GM20431 (cell line): ENCODE data around the gene KLF4.

ENCODE experiments used
- in situ Hi-C: fragments of 300-500 bp; cut with MseI, MboI; formaldehyde crosslinking; loops from one replicate; pipeline ENCODE4 v1.15.0; 2020; ENCODE audit warnings: low sequenced_read_pairs; ENCODE audit not compliant: unreplicated experiment

The KLF4 gene

DNA sequence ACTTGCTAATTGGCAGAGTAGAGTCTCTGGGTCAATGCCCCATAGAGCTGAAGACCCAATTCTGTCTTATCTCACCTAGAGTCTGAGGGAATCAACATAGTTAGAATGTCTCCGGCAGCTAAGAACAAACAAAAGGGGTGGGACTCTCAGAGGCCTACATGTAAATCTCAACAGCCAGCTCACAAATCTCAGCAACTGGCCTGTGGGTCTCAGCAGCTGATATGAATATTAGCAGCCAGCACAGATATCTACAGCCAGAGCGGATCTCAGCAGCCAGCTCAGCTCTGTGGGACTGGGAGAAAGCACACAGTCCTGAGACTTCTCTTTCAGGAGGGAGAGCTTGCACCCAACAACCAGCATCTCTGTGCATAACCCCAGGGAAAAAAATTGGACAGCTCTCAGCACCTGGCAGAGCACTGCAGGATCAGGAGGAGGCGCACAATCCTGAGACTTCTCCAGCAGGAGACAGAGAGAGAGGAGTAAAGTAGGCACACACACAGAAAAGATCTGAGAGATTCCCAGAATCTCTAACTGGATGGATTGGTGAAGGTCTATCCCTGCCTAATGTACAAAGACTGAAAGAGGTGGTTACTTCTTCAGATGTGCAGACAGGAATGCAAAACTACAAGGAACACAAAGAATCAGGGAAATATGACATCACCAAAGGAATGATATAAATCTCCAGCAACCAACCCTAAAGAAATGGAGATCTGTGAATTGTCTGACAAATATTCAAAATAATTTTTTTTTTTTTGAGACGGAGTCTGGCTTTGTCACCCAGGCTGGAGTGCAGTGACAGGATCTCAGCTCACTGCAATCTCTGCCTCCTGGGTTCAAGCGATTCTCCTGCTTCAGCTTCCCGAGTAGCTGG, 29.2 kb downstream of the KLF4 start:
- in situ Hi-C loops, result loop anchor here (25.0 kb wide), 1 partner anchor 1102 kb away; no protein-coding TSS in a partner anchor

DNA sequence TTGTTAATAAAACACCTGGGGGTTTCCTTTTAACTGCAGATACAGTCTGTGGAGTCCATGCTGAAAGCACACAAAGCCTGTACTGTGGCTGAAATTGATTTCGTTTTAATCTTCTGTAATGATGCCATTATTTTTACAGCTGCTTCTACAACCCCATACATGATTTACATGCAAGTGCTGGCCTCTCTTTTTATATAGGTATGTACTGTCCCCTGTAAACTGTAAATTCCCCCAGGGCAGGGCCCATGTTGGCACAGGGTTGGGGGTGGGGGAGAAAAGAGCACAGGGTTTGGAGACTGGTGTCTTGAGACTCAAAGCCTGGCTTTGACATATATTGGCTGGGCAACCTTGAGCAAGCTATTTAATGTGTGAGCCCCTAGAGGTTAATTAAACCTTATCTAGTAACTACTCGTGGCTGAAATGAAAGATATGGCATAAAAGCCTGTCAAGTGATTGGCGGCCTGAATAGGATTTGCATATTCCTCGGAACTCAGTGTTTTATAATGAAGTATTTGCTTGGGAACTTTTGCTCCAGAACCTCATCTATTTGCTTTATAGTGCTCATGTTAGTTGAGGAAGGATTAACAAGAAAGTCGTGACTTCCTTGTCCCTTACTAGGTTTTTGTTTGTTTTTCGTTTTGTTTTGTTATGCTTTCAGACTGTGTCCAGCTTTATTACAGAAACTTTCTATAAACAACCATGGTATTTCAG, 34.0 kb downstream of the KLF4 start:
- in situ Hi-C loops, result loop anchor here (25.0 kb wide), 1 partner anchor 1107 kb away; no protein-coding TSS in a partner anchor

DNA sequence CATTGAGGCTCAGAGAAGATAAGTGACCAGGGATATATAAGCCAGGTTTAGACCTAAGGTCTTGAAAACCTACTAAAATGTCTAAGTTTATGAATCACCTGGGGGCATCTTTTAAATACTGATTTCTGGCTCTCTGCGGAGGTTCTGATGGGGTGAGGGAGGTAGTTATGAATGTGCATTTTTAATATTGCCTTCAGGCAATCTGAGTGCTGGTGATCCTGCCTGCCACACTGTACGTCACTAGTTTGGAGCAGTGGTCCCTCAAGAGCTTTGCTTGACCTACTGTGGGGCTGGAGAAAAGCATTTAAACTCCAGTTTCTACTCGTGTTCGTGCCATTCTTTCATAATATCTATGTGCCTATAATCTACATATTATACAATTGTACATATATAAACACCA, 36.1 kb downstream of the KLF4 start:
- in situ Hi-C loops, result loop anchor here (25.0 kb wide), 1 partner anchor 1109 kb away; no protein-coding TSS in a partner anchor

DNA sequence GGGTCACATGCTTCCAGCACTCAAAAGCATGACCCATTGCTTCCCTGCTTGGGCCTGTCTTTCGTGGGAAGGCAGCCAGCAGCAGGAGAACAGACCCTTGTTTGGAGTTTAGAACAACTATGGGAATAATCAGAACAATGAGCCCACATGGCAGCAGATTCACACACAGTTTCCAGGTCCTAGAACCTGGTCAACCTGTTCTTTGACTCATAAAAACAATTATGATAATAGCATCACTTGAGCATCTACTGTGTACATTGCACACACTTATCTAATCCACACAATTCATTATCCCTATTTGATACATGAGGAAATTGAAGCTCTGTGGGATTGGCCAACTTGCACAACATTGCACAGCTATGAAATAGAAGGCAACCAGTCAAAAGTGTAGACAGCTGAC, 41.7 kb downstream of the KLF4 start:
- in situ Hi-C loops, result no loop called here

DNA sequence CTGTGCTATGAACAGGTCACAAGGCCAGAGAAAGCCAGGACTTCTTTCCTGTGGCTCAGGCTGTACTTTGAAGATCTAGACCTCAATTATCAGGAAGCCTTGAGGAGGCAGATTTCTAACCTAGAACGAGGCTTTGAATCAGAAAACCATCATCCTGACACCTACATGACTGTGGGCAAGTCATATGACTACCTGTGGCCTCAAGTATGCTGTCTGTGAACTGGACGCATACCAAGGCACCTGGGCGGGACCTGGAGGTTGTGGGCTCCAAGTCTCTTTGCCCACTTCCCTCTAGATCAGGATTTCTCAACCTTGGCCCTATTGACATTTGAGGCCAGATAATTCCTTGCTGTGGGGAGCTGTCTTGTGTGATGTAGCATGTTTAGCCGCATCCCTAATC, 42.5 kb downstream of the KLF4 start:
- in situ Hi-C loops, result no loop called here

DNA sequence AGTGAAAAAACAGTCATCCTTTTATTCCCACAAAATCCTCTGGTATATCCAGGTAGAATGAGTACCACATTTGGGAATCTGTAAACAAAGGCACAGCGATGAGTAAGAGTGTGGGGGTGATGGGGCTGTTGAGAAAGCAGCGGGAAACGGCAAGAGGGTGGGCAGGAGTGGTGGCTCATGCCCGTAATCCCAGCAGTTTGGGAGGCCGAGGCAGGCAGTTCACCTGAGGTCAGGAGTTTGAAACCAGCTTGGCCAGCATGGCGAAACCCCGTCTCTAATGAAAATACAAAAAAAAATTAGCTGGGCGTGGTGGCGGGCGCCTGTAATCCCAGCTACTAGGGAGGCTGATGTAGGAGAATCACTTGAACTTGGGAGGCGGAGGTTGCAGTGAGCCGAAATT, 43.1 kb downstream of the KLF4 start:
- in situ Hi-C loops, result no loop called here

DNA sequence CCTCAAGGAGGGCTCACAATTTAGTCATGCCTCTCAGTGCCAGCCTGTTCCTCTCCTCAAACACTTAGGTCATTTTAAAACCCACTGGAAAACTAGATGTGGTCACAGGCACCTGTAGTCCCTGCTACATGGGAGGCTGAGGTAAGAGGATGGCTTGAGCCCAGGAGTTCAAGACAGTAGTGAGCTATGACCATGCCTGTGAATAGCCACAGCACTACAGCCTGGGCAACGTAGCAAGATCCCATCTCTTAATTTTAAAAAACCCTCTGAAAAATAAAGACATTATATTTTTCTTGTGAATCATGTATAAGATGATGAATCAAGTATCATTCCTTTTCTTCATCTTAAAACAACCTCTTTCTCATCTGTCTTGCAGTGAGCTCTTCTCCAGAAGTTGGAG, 45.8 kb downstream of the KLF4 start:
- in situ Hi-C loops, result no loop called here

DNA sequence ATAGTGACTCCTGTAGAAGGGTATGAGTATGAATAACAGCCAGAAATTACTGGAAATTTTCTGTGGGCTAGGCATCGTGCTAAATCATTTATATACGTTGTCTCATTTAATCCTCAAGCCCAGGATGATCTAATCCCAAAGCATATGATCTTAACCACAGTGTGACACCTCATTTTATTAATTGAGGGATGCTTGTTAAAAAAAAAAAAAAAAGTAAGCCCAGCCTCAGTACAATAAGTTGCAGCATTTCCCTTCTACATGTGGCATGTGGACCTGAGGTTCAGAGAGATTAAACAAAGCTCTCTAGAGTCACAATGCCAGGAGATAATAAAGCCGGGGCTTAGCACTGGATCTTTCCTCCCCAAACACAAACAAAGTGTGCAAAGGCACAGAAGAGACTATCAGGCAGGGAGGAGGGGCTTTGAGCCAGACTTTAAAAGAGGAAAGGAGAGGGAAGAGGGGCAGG, 49.5 kb downstream of the KLF4 start:
- in situ Hi-C loops, result no loop called here

DNA sequence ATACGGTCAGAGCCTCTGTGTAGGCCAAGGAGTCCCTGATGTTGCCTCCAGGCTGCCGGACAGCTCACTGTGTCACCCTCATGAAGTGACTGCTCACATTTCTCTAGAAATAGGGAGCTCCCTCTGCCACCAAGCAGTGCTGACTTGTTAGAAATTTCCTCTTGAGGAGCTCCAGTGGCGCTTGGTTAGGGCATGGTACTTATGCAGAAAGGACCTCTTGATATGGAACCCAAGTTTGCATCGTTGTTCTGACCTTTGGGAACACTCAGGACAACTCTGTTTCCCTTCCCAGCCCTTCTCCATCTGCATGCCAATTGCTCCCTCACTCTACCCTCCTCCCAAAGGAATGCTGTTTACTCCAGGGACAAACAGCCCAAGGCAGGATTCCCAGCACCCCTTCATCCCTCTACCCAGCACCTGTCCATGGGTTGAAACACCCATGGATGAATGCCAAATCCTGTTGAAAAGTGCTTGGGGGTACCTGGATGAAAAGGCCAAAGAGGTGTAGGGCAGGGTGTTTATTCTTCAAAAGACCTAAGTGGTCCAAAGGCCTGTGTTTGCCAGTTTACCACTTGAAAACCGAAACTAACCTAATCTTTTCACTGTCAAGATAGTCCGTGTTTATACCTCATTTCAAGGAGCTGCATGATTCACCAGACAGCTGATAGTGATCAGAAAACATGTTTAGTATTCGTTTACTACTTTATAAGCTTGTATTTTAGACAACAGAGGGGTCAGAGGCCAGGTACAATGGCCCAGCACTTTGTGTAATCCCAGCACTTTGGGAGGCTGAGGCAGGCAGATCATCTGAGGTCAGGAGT, 51.1 kb downstream of the KLF4 start:
- in situ Hi-C loops, result no loop called here

DNA sequence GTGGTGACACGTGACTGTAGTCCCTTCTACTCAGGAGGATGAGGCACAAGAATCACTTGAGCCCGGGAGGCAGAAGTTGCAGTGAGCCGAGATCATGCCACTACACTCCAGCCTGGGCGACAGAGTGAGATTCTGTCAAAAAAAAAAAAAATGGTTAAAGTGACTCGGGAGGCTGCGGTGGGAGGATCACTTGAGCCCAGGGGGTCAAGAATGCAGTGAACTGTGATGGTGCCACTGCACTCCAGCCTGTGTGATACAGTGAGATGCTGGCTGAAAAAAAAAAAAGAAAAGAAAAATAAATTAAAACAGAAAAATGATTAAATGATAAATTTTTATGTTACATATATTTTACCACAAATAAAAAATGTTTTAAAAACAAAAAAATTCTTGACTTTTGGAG, 51.9 kb downstream of the KLF4 start:
- in situ Hi-C loops, result no loop called here

DNA sequence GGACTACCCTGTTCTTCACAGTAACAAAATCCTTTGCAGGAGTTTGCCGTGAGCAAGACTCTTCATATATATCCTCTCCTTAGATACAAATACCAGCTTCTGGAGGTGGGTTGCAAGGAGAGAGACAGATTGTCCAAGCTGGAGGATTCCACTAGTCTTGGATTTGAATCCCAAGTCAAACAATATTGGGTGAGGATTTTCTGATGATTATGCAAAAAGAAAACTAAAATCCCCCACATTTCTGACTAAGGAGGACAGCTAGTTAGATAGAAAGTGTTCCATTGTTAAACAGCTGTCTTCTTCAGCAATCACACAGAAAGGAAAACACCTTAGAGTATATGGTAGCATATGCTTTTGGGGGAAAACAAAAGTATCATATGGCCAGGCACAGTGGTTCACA, 54.2 kb downstream of the KLF4 start:
- in situ Hi-C loops, result no loop called here
